ENCODE data around the gene VPS33B.

VPS33B gene

DNA sequence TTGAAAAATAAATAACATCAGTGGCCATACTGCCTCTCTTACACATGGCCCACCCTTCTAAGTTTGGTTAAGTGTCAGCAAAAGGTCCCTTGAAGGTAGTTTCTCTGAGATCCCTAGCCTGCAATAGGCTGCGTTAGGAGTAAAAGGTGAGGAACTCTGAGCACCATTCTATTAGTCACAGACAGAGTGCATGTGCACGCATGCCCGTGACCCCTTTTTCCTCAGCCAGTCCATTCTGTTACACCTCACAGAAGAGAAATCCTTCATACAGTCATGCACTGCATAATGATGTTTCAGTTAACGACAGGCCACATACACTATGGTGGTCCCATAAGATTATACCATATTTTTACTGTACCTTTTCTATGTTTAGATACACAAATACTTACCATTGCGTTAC, 55.2 kb downstream of the VPS33B start:
- TF ChIP-seq, protein P1, sequence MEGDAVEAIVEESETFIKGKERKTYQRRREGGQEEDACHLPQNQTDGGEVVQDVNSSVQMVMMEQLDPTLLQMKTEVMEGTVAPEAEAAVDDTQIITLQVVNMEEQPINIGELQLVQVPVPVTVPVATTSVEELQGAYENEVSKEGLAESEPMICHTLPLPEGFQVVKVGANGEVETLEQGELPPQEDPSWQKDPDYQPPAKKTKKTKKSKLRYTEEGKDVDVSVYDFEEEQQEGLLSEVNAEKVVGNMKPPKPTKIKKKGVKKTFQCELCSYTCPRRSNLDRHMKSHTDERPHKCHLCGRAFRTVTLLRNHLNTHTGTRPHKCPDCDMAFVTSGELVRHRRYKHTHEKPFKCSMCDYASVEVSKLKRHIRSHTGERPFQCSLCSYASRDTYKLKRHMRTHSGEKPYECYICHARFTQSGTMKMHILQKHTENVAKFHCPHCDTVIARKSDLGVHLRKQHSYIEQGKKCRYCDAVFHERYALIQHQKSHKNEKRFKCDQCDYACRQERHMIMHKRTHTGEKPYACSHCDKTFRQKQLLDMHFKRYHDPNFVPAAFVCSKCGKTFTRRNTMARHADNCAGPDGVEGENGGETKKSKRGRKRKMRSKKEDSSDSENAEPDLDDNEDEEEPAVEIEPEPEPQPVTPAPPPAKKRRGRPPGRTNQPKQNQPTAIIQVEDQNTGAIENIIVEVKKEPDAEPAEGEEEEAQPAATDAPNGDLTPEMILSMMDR (IDR thresholded peaks at IDR 0.05), result no peak

DNA sequence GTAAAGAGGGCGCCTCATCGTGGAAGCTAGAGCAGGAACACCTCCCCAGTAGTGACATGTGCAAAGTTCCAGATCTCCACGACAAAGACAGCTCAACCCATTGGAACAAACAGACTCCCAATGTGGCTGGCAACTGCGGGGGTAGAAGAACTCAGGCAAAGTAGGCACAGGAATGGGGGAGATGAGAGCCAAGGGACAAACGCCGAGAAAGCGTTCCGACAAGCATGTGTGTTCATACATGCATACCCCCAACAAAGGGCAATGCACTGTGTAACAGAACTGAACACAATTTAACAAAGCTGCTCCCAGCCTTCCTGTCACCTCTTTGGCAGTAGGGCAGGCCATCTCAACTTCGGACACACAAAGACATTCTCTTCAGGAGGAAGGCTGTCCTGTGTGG, 56.1 kb downstream of the VPS33B start:
- TF ChIP-seq, protein P1 (IDR thresholded peaks at IDR 0.05), result no peak

DNA sequence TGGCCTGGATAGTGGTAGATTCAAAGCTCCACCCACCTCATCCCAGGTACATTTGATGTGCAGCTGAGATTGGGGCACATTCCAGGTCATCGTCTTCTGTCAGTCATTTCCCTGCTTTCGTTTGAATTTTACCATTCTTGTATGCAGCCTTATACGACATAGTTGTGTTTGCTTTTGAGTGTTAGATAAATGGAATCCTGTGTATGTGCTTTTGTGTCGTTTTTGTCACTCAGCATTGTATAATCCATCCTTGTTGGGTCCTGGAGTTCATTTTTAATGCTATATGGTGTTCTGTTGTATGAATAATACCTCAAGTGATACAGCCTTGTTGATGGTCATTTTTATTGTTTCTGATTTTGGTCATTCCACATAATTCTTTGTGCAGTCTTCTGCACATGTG, 60.4 kb downstream of the VPS33B start:
- TF ChIP-seq, protein P1 (IDR thresholded peaks at IDR 0.05), result no peak

DNA sequence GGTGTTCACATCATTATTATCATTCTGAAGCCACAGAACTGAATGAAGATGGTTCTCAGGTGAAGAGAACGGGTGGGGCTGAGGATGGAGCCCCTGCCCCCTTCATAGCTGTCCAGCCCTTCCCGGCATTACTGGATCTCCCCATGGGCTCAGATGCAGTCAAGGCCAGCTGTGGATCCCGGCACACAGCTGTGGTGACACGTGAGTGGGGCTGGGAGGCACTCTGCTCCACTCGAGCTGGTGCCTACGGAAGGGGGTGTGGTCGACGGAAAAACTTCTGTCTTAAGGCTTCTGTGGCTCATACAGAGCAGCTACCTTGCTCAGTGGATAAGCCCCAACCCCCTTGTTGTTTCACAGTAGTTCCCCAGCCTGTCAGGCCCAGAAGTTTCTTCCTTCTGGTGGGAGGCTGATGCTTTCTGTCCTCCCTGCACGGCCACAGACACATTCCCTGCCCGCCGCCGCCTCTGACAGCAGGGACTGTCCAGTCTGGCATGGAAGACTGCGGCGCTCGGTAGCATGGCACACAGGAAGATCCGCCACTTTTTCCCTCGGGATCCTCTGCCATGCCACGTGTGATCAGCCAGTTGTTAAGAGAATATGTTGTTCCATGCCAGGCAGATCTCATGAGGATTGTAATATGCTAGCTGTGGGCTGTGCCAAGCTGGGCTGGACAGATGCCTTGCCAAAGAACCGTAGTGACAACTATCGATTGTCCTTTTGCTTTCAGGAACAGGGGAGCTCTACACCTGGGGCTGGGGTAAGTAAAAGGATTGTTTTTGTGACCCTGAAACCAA, 61.9 kb downstream of the VPS33B start:
- TF ChIP-seq, protein P1 (IDR thresholded peaks at IDR 0.05), result no peak

DNA sequence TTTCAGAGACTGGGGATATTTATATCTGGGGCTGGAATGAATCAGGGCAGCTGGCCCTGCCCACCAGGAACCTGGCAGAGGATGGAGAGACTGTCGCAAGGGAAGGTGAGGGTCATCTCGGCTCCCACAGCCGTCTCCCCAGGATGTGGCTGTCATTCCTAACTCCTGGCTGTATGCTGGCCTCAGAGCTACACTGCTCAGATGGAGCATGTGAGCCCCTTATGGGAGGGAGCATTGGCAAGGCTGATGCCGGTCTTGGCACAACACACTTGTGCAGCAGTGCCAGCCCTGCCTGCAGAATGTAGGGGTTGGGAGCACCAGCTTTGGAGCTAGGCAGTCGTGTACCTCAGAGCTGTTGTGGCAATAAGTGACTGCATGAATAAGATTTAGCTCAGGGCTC, 62.5 kb downstream of the VPS33B start:
- TF ChIP-seq, protein P1 (IDR thresholded peaks at IDR 0.05), result no peak

DNA sequence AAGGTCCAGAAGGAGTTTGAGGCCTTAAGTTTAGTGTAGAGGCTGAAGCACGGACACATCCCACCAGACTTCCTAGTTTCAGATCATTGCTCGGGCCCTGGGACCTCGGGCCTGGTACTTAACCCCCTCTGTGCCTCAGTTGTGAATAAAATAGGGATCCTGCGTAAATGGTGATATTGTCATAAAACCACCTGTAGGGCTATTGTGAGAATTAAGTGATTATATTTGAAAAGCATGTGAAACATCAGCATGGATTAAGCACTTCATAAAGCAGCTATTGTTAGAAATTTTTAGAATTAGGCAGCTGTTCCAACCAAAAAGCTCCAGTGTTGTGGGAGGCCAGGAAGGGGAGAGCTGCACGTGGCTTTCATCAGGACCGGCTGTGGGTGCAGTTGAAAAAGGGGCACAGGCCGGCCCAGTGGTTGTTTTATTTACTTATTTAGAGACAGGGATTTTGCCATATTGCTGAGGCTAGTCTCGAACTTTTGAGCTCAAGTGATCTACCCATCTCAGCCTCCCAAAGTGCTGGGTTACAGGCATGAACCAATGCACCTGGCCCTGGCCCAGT, 63.3 kb downstream of the VPS33B start:
- TF ChIP-seq, protein P1 (IDR thresholded peaks at IDR 0.05), result no peak

DNA sequence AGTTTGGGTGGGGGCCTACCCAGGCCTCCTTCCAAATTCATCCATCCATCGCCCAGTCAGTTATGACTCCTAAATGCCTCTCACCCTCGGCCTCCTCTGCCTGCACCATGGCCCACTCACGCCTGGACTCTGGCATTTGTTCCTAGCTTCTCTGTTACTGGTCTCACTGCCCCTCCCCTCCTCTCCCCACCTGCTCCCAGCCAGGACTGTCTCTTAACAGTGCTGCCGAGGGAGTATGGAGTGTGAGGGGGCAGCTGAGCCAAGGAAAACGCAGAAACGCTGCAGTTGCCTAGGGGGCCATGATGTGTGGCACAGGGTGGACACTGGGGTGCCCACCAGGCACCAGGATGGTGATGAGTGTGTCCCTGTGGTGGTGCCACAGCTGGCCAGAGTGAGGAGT, 64.6 kb downstream of the VPS33B start:
- TF ChIP-seq, protein P1 (IDR thresholded peaks at IDR 0.05), result no peak
